HG02884 (cell line): ENCODE data around the gene SERPINB1.
"Not testable (repeated sequence)": the region's sequence is repeated elsewhere in the genome, so short reads cannot be mapped to it uniquely, and the experiment has no call there.

ENCODE experiments used
- ATAC-seq: cut with Tn5 transposase; IDR thresholded peaks from one replicate; pipeline ENCODE4 v1.9.1; 2021; ENCODE audit warnings: mild to moderate bottlenecking, moderate library complexity; ENCODE audit not compliant: unreplicated experiment

The SERPINB1 gene

GRCh38 chr6:2866171-2866846 is 24.6 kb upstream of the SERPINB1 start:
- no peak for ATAC-seq

GRCh38 chr6:2865694-2866151 is 24.1 kb upstream of the SERPINB1 start:
- no peak for ATAC-seq

GRCh38 chr6:2865270-2865669 is 23.6 kb upstream of the SERPINB1 start:
- no peak for ATAC-seq

GRCh38 chr6:2863901-2864300 is 22.2 kb upstream of the SERPINB1 start:
- no peak for ATAC-seq

- peak; percentile 52 for ATAC-seq
Measured at GRCh38 chr6:2862712-2863181, 21.1 kb upstream of the SERPINB1 start.

- no peak for ATAC-seq
Measured at GRCh38 chr6:2861822-2862164, 20.1 kb upstream of the SERPINB1 start.

- no peak for ATAC-seq
Measured at GRCh38 chr6:2861060-2861821, 19.6 kb upstream of the SERPINB1 start.

GRCh38 chr6:2860706-2861059 is 19.0 kb upstream of the SERPINB1 start:
- ATAC-seq: not testable (repeated sequence)

- ATAC-seq: not testable (repeated sequence)
Measured at GRCh38 chr6:2859798-2860705, 18.4 kb upstream of the SERPINB1 start.

- ATAC-seq: no peak
Measured at GRCh38 chr6:2859185-2859700, 17.6 kb upstream of the SERPINB1 start.

GRCh38 chr6:2857580-2858337 is 16.1 kb upstream of the SERPINB1 start:
- peak; percentile 47 for ATAC-seq

- no peak for ATAC-seq
Measured at GRCh38 chr6:2857185-2857579, 15.5 kb upstream of the SERPINB1 start.

GRCh38 chr6:2855061-2855519 is 13.4 kb upstream of the SERPINB1 start:
- ATAC-seq: no peak

- no peak for ATAC-seq
Measured at GRCh38 chr6:2854396-2854982, 12.8 kb upstream of the SERPINB1 start.

- no peak for ATAC-seq
Measured at GRCh38 chr6:2853769-2854395, 12.2 kb upstream of the SERPINB1 start.

GRCh38 chr6:2853378-2853768 is 11.7 kb upstream of the SERPINB1 start:
- ATAC-seq: not testable (repeated sequence)

GRCh38 chr6:2852921-2853322 is 11.3 kb upstream of the SERPINB1 start:
- ATAC-seq: no peak

- no peak for ATAC-seq
Measured at GRCh38 chr6:2852514-2852855, 10.8 kb upstream of the SERPINB1 start.

GRCh38 chr6:2851727-2852513 is 10.3 kb upstream of the SERPINB1 start:
- no peak for ATAC-seq
